GM21515 (cell line): ENCODE data around the gene ROPN1.
"Not testable (repeated sequence)": the region's sequence is repeated elsewhere in the genome, so short reads cannot be mapped to it uniquely, and the experiment has no call there.

Experiments
- ATAC-seq: cut with Tn5 transposase; IDR thresholded peaks from one replicate; pipeline ENCODE4 v1.9.1; 2021; ENCODE audit not compliant: unreplicated experiment

Gene ROPN1

GRCh38 chr3:123997543-123997942 is 5.6 kb upstream of the ROPN1 start:
- ATAC-seq: no peak

DNA sequence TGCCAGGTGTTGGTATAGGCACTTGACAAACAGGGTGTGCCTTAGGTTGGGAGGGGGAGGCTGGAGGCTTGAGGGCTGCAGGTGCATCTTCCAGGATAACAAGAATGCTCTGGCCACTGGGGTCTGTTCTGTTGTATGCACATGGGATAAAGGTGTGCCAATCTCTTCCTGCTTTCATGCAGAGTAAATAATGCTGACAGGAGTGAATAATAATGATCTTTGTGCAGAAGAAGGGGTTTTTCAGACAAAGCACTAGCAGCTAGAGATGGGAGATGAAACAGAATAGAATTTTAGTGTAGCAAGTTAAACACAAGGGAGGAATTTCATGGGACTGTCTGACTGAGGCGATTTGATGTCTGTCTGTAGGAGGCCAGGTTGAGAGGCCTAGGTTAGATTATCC is 1.9 kb upstream of the ROPN1 start:
- ATAC-seq: no peak

DNA sequence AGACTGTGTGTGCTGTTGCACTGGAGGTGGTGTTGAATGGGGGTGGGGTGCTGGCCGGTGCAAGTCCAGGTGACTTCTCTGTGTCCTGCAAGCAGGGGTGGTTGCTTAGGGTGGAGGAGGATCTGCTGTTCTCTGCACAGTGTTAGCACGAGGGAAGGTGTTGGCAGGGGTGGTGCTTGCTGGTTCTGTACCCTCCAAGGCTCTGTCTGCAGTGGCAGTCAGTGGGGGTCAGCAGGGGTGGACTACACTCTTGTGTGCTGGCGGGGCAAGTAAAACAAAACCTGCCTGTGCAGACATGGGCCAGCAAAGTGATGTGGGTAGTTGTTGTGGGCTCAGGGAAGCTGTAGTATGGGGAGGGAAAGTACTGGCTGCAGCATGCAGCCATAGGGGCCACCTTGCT is 5.5 kb downstream of the ROPN1 start:
- no peak for ATAC-seq

GRCh38 chr3:123984957-123985356 is 7.0 kb downstream of the ROPN1 start:
- no peak for ATAC-seq

GRCh38 chr3:123984350-123984749 is 7.6 kb downstream of the ROPN1 start:
- no peak for ATAC-seq

DNA sequence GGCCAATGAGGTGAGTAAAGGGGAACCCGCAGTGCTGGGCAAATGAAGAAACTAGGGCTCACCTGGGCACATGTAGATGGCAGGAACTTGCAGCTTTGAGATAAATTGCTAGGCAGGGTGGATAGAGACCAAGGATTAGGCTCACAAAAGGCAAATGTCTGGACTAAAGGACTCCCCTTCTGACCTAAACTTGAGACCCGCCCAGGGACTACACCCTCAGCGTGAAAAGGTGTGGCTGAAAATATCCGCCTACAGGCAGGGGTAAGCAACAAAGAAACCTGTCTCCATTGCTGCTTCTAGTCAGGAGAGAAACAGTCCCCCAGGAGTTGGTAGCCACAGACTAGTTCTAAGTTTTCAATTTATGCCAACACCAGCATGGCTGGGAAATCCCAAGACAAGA is 10.6 kb downstream of the ROPN1 start:
- not testable (repeated sequence) for ATAC-seq

DNA sequence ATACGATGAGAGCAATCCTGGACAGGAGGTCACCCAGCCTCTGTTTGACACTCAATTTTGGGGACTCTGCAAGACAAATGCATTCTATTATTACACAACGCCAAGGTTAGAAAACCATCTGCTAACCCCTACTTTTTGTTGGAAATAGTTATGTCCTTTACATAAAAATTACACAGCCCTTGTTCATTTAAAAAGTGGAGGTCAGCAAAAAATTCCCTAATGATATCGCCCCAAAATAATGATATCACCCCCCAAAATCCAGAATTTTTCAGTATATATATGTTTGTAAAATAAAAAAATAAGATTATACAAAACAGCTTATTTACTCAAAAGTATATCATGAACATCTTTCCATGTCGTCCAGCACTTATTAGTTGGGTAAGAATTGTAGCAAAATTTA is 11.4 kb downstream of the ROPN1 start:
- no peak for ATAC-seq

- not testable (repeated sequence) for ATAC-seq
Observed at GRCh38 chr3:123979525-123980501, 12.1 kb downstream of the ROPN1 start.

- ATAC-seq: not testable (repeated sequence)
Observed at GRCh38 chr3:123976904-123977303, 15.0 kb downstream of the ROPN1 start.

- not testable (repeated sequence) for ATAC-seq
Observed at GRCh38 chr3:123976181-123976898, 15.6 kb downstream of the ROPN1 start.

GRCh38 chr3:123975030-123975429 is 16.9 kb downstream of the ROPN1 start:
- not testable (repeated sequence) for ATAC-seq

DNA sequence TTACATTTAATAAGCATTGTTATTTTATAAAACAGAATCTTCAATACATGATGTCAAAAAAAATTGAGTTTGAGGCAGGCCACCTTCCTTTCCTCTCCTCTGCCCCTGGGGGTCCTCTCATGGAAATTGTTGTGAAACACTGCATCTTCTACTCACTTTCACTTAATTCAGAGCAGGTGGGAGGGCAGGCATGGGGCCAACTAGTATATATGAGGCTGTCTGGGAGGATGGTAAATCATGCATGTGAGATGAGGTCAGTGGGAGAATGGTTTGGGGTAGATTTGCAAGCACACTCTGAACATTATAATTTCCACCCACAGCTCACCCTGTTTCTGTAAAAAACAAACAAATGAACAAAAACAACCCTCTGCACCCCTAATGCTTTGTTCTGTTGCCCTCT is 20.5 kb downstream of the ROPN1 start:
- no peak for ATAC-seq

DNA sequence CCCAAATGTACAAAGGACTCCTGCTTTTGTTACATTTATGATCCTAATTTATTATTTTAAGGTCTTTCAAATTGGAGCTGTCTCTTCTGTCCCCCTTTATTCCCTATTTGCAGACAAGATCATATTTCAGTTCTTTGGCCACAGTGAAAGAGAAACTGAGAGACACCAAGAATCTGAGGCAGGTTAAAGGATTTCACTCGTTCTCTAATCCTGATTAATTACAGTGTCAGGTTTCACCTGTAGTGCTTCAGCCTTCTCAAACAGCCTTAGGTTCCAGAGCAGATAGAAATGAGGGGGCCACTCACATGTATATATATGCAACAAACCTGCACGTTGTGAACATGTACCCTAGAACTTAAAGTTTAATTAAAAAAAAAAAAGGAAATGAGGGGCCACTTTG is 24.7 kb downstream of the ROPN1 start:
- ATAC-seq: not testable (repeated sequence)

DNA sequence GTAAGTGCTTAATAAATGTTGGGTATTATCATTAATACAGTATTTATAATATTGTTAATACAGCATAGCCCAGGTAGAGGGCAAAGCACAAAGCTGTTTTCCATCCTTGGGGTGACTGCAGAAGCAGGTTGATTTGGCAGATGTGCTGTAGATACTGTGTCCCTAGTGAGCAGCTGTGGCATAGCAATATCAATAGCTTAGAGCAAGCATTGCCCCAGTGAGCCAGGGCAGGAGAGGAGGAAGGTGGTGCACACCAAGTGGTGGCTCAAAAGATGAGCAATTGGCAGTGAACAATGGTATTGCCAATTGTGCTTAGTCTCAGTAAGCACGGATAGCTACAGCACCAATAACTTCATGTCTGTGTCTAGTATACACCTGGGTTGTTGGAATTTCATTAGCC is 25.1 kb downstream of the ROPN1 start:
- not testable (repeated sequence) for ATAC-seq

DNA sequence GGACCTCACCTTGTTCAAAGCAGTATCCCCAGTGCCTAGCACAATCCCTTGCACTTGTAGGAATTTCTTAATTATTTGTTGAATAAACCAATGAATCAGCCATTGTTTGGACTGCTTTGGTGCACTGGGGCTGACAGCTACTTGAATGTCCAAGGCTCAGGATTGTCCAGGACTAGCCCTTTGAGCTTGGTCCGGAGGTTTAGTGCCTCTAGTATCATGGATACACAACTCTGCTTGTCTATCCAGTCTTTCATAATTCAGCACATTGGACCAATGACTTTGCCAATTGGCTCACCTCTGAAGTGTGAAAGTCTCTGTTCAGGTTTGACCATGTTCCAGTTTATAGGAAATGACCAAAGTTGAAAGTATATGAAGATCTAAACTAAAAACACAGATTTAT is 27.1 kb downstream of the ROPN1 start:
- ATAC-seq: not testable (repeated sequence)

GRCh38 chr3:123961508-123961856 is 30.4 kb downstream of the ROPN1 start:
- no peak for ATAC-seq

- peak; percentile 81 for ATAC-seq
Observed at GRCh38 chr3:123960781-123961507, 31.0 kb downstream of the ROPN1 start, which contains the start of gene CCDC14. CCDC14 (minus strand) TSS chr3:123961229; CDS start chr3:123961173, 56 bp downstream.

DNA sequence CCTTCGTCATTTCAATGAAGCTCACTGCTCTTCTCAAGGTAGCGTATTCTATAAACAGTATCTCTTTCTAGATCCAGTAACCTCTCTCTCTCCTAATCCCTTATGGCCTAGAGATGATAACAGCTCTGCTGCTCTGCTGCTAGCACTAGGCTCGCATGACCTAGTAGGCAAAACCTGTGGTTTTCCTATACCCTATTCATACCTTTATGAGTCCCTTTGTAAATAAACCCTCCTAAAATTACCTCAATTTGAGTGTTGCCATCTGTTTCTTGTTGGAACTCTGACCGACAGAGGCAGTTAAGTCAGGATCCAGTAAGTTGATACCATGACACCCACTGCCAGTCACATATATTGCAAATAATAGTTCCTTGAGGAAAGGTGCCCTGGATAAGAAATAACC is 38.2 kb downstream of the ROPN1 start:
- peak; percentile 60 for ATAC-seq

DNA sequence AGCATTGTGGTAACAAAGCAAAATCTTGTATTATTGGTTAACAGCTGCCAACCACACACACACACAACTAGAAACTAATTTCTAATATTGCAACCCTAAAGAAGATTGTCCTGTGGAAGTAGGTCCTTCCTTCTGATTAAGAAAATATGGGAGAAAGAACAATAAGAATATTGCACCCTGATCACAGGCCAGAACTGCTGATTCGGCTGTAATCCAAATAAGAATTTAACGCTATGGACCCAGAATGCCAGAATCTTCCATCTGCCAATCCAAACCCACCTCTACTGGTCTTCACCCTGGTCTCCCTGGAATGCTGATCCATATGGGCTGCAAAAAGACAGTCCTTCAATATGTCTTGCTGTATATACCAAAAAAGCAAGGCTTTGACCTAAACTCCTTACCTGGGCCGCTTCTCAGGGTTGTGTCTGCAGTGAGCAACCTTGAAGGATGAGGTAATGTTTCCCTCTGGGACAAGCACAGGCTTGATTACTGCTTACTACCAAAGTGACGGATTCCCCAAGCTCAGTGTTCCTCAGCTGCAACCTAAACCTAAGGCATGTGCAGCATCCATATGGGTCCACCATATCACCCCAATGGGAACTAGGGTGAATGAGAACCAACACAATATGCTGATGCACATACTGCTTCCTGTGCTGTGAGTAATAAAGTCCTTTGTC is 38.9 kb downstream of the ROPN1 start:
- ATAC-seq: peak; percentile 23

DNA sequence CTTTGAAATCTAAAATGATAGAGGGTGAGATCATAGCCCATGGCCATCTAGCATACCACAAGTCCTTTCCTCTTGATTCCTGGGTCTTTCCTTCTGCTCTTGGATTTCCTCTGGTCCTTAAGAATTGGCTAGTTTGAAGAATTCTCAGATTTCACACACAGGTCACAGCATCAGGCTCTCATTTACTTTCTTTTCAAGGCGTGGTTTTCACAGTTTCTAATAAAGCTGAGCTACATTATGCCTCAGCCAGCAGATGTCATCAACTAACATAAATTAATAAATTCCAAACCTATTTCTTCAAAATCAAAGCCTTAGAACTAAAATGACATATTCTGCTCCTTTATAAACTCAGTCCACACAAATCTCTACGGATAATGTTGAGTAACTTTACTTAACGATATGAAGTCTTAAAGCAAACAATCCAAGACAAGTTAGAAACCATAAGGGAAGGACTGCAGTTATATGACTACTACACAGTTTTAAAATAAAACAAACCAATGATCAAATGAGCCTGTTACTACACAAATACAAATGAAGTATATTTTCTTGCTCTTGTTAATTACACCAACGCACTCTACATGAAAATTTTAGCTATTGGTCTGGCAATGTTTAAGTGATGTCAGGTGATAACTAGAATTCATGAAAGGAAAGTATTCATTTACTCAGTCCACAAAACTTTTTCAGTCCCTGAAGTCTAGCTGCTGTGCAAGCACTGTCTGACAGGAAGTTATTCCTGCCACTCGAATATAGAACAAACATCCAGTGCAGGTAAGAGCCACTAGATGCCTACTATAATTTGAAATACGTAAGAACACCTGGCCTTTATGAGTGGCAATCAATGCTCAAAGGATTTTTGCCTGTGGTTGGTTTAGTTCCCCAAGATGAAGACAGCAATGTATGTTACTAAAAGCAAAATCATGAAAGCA is 40.1 kb downstream of the ROPN1 start:
- no peak for ATAC-seq
